Aorta (tissue), 5 donors: ENCODE data around the gene VKORC1L1. TPM values are rescaled to one million over a fixed set of nuclear protein-coding genes. Genes with fewer than 3 reads are reported as not detected.

Experiments used
- ATAC-seq: fragments of 200-7000 bp; cut with Tn5 transposase; one replicate; pipeline ENCODE4 v1.9.1; 2022; ENCODE audit warnings: moderate library complexity; ENCODE audit not compliant: low FRiP score
- DNase-seq, 2 donors: peaks; one replicate each; pipeline ENCODE4 v3.0.0-alpha.2; 2020
- H3K27ac ChIP-seq, 2 donors: one replicate each; pipeline ENCODE4 v1.5.1; 2013; ENCODE audit warnings: low read length in 2 of 2, mild to moderate bottlenecking in 2 of 2, moderate library complexity in 2 of 2, control low read depth in 1 of 2, inconsistent platforms in 1 of 2, low read depth in 1 of 2
- H3K27me3 ChIP-seq, 2 donors: one replicate each; pipeline ENCODE4 v1.6.1; 2013; ENCODE audit warnings: control low read depth in 1 of 2, low read length in 1 of 2, mild to moderate bottlenecking in 1 of 2, moderate library complexity in 1 of 2; ENCODE audit not compliant: insufficient read depth in 2 of 2, control insufficient read depth in 1 of 2
- H3K36me3 ChIP-seq, 2 donors: one replicate each; pipeline ENCODE4 v1.6.1; 2013; ENCODE audit warnings: control low read depth in 1 of 2, low read length in 1 of 2, mild to moderate bottlenecking in 1 of 2; ENCODE audit not compliant: insufficient read depth in 2 of 2, control insufficient read depth in 1 of 2
- H3K4me1 ChIP-seq, 2 donors: one replicate each; pipeline ENCODE4 v1.6.1; 2013; ENCODE audit warnings: low read length in 2 of 2, control low read depth in 1 of 2, mild to moderate bottlenecking in 1 of 2, moderate library complexity in 1 of 2; ENCODE audit not compliant: insufficient read depth in 2 of 2, control insufficient read depth in 1 of 2
- H3K4me3 ChIP-seq, 2 donors: one replicate each; pipeline ENCODE4 v1.5.1; 2013; ENCODE audit warnings: low read length in 2 of 2, control low read depth in 1 of 2, mild to moderate bottlenecking in 1 of 2
- H3K9me3 ChIP-seq: one replicate; pipeline ENCODE4 v1.6.1; 2013; ENCODE audit warnings: mild to moderate bottlenecking, low read length; ENCODE audit not compliant: control insufficient read depth
- WGBS, 2 donors: extraction: QIAGEN DNeasy Blood & Tissue Kit; methylation state at CpG; one replicate each; pipeline ENCODE4 v1.1.7; 2013; 5-methylcytosine and 5-hydroxymethylcytosine counted together
- intact Hi-C, 2 donors: fragments of 100-400 bp; cut with DNase I; formaldehyde crosslinking; loops; one replicate each; pipeline versions ENCODE4 v1.14.2 to v1.15.0; 2022
- polyA plus RNA-seq, 2 donors: library from polyadenylated mRNA; stranded (reverse); fragments of 200-250 nt; gene quantifications; one replicate each; pipeline ENCODE4 v1.2.3, GENCODE V29; 2013
- total RNA-seq, 2 donors: library from RNA; stranded (reverse); fragmentation: NEBNext Ultra II Directional; extraction: Animal tissue kit (Norgen Biotek cat#: 25700); gene quantifications; one replicate each; pipeline ENCODE4 v1.2.1, GENCODE V29; 2021
- donor health status: healthy with polysubstance abuse.
- donor health status: Bipolar disorder and iron deficiency.
- donor health status: DM: no; HTN: no; CAD: no.
- donor health status: DM: no; HTN: no; CAD: no.
- donor health status: DM: yes; HTN: yes; CAD: no.

Gene VKORC1L1
- total and polyA plus RNA-seq, 4 donors, result 10.0 to 21.9 (median 16.7) TPM

GRCh38 chr7:65915921-65916657, 43.2 kb downstream of the VKORC1L1 start:
- Histone ChIP-seq H3K36me3 (peaks cover 0 to 2% of the 10 kb centered on the region in 2 donors), H3K9me3 (no peaks in the 10 kb centered on the region), H3K4me3 (no peak overlapping the region), H3K4me1 (peaks cover 0 to 4% of the 10 kb centered on the region in 2 donors), H3K27me3 (no peaks in the 10 kb centered on the region), H3K27ac (no peak overlapping the region)
- DNase-seq (no peak), ATAC-seq (no peak)
- 96 to 97% methylated on average over 8 of the region's 8 CpGs for WGBS, 2 donors
- intact Hi-C loops, result no loop called here

GRCh38 chr7:65923316-65923715, 50.4 kb downstream of the VKORC1L1 start:
- Histone ChIP-seq H3K4me3 (no peak overlapping the region), H3K4me1 (peaks cover 0 to 4% of the 10 kb centered on the region in 2 donors), H3K27me3 (no peaks in the 10 kb centered on the region), H3K9me3 (no peaks in the 10 kb centered on the region), H3K27ac (no peak overlapping the region), H3K36me3 (peaks cover 0 to 2% of the 10 kb centered on the region in 2 donors)
- intact Hi-C loops, result no loop called here
- ATAC-seq (no peak), DNase-seq (no peak)
- 87 to 90% methylated on average over 4 of the region's 4 CpGs for WGBS, 2 donors

GRCh38 chr7:65924193-65924592, 51.3 kb downstream of the VKORC1L1 start:
- Histone ChIP-seq H3K4me3 (no peak overlapping the region), H3K9me3 (no peaks in the 10 kb centered on the region), H3K4me1 (peaks cover 0 to 4% of the 10 kb centered on the region in 2 donors), H3K27me3 (no peaks in the 10 kb centered on the region), H3K27ac (no peak overlapping the region), H3K36me3 (peaks cover 0 to 2% of the 10 kb centered on the region in 2 donors)
- 10% methylated on average over 4 of the region's 4 CpGs for WGBS, 2 donors
- no peak for ATAC-seq
- no peak for DNase-seq
- intact Hi-C loops, result no loop called here

GRCh38 chr7:65925040-65925439, 52.2 kb downstream of the VKORC1L1 start:
- Histone ChIP-seq H3K27me3 (no peaks in the 10 kb centered on the region), H3K9me3 (no peaks in the 10 kb centered on the region), H3K27ac (no peak overlapping the region), H3K36me3 (no peaks in the 10 kb centered on the region), H3K4me1 (peaks cover 0 to 4% of the 10 kb centered on the region in 2 donors), H3K4me3 (no peak overlapping the region)
- intact Hi-C loops, result no loop called here
- ATAC-seq (no peak), DNase-seq (no peak)
- 68 to 75% methylated on average over 3 of the region's 3 CpGs for WGBS, 2 donors

- H3K27me3 ChIP-seq, result no peaks in the 10 kb centered on the region
- no peaks in the 10 kb centered on the region for H3K36me3 ChIP-seq
- H3K4me1 ChIP-seq, result peaks cover 0 to 4% of the 10 kb centered on the region in 2 donors
- no peak for ATAC-seq
- H3K9me3 ChIP-seq, result no peaks in the 10 kb centered on the region
- no peak overlapping the region for H3K27ac ChIP-seq
- intact Hi-C loops, result no loop called here
- H3K4me3 ChIP-seq, result no peak overlapping the region
- DNase-seq, result no peak
Measured at GRCh38 chr7:65926588-65926987, 53.7 kb downstream of the VKORC1L1 start.

- Histone ChIP-seq H3K4me3 (no peak overlapping the region), H3K27me3 (no peaks in the 10 kb centered on the region), H3K9me3 (no peaks in the 10 kb centered on the region), H3K4me1 (peaks cover 0 to 4% of the 10 kb centered on the region in 2 donors), H3K27ac (no peak overlapping the region), H3K36me3 (no peaks in the 10 kb centered on the region)
- 56 to 62% methylated on average over 6 of the region's 6 CpGs for WGBS, 2 donors
- intact Hi-C loops, result no loop called here
- DNase-seq (no peak), ATAC-seq (no peak)
Measured at GRCh38 chr7:65927489-65928448, 54.9 kb downstream of the VKORC1L1 start.

- H3K9me3 ChIP-seq, result no peaks in the 10 kb centered on the region
- no peak overlapping the region for H3K27ac ChIP-seq
- peaks cover 0 to 1% of the 10 kb centered on the region in 2 donors for H3K36me3 ChIP-seq
- ATAC-seq (no peak), DNase-seq (no peak)
- intact Hi-C loops, result no loop called here
- H3K4me3 ChIP-seq, result no peak overlapping the region
- no peaks in the 10 kb centered on the region for H3K4me1 ChIP-seq
- 84 to 86% methylated on average over 4 of the region's 4 CpGs for WGBS, 2 donors
- H3K27me3 ChIP-seq, result no peaks in the 10 kb centered on the region
Measured at GRCh38 chr7:65931685-65932084, 58.8 kb downstream of the VKORC1L1 start.

GRCh38 chr7:65937296-65937695, 64.4 kb downstream of the VKORC1L1 start:
- ATAC-seq, result no peak
- no peaks in the 10 kb centered on the region for H3K4me1 ChIP-seq
- intact Hi-C loops, result no loop called here
- no peak overlapping the region for H3K4me3 ChIP-seq
- no peak for DNase-seq
- no peaks in the 10 kb centered on the region for H3K27me3 ChIP-seq
- H3K9me3 ChIP-seq, result no peaks in the 10 kb centered on the region
- H3K36me3 ChIP-seq, result peaks cover 2 to 5% of the 10 kb centered on the region in 2 donors
- no peak overlapping the region for H3K27ac ChIP-seq
- WGBS, 2 donors, result 92 to 99% methylated on average over 2 of the region's 2 CpGs
